GM18526 (cell line): ENCODE data around the gene MARCHF4.
A peak's percentile ranks its signal among the peaks of the same experiment; 100 is the strongest.

ENCODE experiments used
- POLR2A ChIP-seq: IDR thresholded peaks from 3 replicates; pipeline ENCODE4 v1.6.1; 2011; ENCODE audit not compliant: insufficient read length; ENCODE audit errors: extremely low read depth

The MARCHF4 gene

GRCh38 chr2:216371721-216372702, at the start of gene MARCHF4:
TSS of gene MARCHF4 (minus strand) at chr2:216372483. CDS start at chr2:216370260, 2,223 bp downstream.
- TF ChIP-seq POLR2A: no peak

GRCh38 chr2:216420367-216421101, 48.3 kb upstream of the MARCHF4 start:
- TF ChIP-seq POLR2A: no peak

- TF ChIP-seq POLR2A: no peak
These were observed 46.7 kb upstream of the MARCHF4 start for GRCh38 chr2:216418981-216419380.

GRCh38 chr2:216416571-216417307, 44.5 kb upstream of the MARCHF4 start:
- no peak for TF ChIP-seq POLR2A

GRCh38 chr2:216415541-216415940, 43.3 kb upstream of the MARCHF4 start:
- no peak for TF ChIP-seq POLR2A

GRCh38 chr2:216414772-216415319, 42.6 kb upstream of the MARCHF4 start:
- no peak for TF ChIP-seq POLR2A

GRCh38 chr2:216413882-216414281, 41.6 kb upstream of the MARCHF4 start:
- no peak for TF ChIP-seq POLR2A

GRCh38 chr2:216412022-216412999, 40.0 kb upstream of the MARCHF4 start, which contains the start of gene SMARCAL1:
TSS of gene SMARCAL1 (plus strand) at chr2:216412484. CDS start at chr2:216414705, 2,221 bp downstream.
- peak; percentile 69 for TF ChIP-seq POLR2A

GRCh38 chr2:216410550-216410949, 38.3 kb upstream of the MARCHF4 start:
- no peak for TF ChIP-seq POLR2A

- no peak for TF ChIP-seq POLR2A
These were observed 36.4 kb upstream of the MARCHF4 start for GRCh38 chr2:216408426-216409290.

GRCh38 chr2:216406826-216407225, 34.5 kb upstream of the MARCHF4 start:
- TF ChIP-seq POLR2A: no peak

GRCh38 chr2:216405588-216405987, 33.3 kb upstream of the MARCHF4 start:
- TF ChIP-seq POLR2A: no peak
